Lung microvascular endothelial cell (primary cell): ENCODE data around the gene JPT2. TPM values are rescaled to one million over a fixed set of nuclear protein-coding genes. Genes with fewer than 3 reads are reported as not detected.

Experiments
- DNase-seq, 2 donors: peaks; one replicate each; pipeline versions ENCODE4 v3.0.0 to v3.0.0-alpha.2; 2010; ENCODE audit warnings: low read depth in 2 of 2
- total RNA-seq: library from RNA; depleted of rRNA; stranded (reverse); fragments of >200 nt; gene quantifications from 2 replicates; pipeline ENCODE4 v1.2.1, GENCODE V29; 2014

JPT2 gene
- total RNA-seq: 33.1 and 48.4 TPM in 2 replicates

DNA sequence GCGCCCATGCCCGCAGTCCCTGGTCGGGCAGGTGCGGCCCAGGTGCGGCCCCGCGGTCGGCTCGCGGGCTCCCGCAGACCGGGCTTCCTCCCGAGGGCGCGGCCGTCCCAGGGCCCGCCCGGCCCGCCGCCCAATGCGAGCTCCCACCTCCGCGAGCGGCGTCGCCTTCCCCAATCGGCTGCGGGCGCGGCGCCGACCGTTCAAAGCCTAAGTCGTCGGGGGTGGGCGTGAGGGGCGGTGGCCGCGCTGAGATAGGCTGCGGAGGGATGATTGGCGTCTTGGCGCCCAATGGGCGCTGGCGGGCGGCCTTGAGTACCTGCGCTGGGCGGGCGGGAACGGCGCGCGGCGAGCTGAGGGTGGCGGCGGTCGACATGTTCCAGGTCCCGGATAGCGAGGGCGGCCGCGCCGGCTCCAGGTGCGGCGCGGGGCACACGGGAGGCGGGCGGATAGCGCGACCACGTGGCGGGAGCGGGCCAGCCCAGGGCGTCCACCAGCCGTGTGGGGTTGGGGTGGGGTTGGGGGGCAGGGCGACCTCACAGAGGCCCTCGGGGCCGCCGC lies at the start of gene JPT2:
Gene JPT2, plus strand, starts transcription at position 338 of the 558 bp plus-strand sequence. Its CDS starts 34 bp downstream, at position 372.
- DNase-seq: peak; percentile 97 to 98

GRCh38 chr16:1630450-1631213 lies 47.4 kb upstream of the JPT2 start:
- no peak for DNase-seq

GRCh38 chr16:1631230-1631629 lies 46.8 kb upstream of the JPT2 start:
- DNase-seq: no peak

- DNase-seq: peak in 1 of 2 donors; percentile 12
Observed at GRCh38 chr16:1631931-1632637, 46.0 kb upstream of the JPT2 start.

DNA sequence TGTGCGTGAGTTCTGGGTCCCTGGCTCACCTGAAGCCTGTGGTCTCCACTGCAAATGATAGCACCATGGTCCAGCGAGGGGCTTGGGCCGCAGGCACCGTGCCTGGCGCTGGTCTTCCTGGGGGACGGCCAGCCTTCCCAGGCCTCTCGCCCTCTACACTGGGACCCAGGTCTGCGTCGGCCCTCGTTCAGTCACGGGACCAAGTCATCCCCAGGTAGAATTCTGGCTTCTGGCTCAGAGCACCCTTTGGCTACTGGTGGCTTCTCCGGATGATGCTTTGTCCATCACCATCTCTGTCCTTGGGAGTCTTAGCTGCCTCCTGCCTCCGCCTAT lies 45.5 kb upstream of the JPT2 start:
- no peak for DNase-seq

DNA sequence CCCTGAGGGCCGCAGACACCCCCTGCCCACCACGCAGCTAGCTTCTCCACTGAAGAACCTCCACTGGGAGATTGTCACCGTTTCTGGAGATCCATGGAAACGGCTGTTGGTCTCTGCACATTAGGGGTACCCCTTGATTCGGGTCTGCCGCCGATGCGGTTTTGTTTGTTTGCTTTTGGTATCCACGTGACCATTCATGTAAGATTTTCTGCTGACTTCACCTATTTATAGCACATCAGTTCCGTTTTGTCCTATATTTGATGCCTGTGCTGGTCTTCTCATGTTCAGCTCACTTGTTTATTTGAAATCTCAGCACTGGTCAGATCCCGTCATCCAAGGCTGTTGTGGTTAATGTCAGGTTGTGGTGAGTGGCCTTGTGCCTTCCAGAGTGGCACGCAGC lies 44.8 kb upstream of the JPT2 start:
- no peak for DNase-seq

DNA sequence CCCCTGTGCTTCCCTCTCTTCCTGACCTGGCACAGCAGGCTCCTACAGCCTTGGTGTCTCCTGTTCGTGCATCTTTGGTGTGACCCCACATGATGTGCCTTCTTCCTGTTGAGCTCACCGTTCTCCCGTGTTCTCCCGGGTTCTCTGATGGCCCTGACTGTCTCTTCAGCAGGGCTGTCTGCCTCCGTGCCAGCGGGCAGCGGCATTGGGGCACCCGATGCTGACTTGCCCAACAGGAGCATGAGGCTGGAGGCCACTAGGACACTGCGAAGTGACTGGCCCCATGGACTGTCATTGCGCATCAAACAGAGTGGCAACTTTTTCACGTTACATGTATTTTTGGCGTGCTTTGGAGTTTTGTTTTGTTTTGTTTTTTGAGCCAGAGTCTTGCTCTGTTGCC lies 43.5 kb upstream of the JPT2 start:
- DNase-seq: no peak

- DNase-seq: no peak
Observed at GRCh38 chr16:1635070-1635469, 43.0 kb upstream of the JPT2 start.

DNA sequence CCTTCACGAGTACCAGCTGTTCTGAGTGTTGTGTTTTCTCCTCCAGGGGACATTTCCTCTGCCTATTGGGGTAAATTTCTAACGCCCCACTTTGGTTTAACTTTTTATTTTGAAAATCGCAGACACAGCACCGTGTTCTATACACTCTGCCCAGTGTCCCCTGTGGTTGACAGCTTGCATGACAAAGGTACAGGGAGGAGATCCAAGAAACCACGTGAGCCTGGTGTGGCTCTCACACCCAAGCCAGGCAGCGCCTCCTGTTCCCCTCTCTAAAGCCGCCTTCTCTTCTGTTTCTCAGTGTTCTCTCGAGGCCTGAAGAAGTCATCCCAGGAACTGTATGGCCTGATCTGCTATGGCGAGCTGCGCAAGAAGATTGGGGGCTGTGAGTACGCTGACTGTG lies 40.6 kb upstream of the JPT2 start:
- no peak for DNase-seq

- no peak for DNase-seq
Observed at GRCh38 chr16:1638757-1639156, 39.3 kb upstream of the JPT2 start.

DNA sequence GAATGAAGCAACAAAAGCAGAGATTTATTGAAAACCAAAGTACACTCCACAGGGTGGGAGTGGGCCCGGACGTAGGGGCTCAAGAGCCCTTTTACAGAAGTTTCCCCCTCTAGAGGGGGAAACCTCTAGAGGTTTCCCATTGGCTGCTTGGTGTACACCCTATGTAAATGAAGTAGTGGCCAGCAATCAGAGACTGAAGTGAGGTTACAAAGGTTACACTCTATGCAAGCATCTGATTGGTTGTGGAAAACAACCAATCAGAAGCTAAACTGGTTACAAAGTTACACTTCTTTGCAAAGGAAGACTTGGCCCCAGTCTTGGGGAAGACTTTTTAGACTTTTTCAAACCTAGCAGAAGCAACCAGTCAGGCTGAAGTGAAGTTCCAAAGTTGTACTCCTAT lies 38.8 kb upstream of the JPT2 start:
- DNase-seq: no peak

- peak in 1 of 2 donors; percentile 44 for DNase-seq
Observed at GRCh38 chr16:1639860-1640259, 38.2 kb upstream of the JPT2 start.

GRCh38 chr16:1640261-1640941 lies 37.7 kb upstream of the JPT2 start:
- DNase-seq: peak; percentile 23 to 70

DNA sequence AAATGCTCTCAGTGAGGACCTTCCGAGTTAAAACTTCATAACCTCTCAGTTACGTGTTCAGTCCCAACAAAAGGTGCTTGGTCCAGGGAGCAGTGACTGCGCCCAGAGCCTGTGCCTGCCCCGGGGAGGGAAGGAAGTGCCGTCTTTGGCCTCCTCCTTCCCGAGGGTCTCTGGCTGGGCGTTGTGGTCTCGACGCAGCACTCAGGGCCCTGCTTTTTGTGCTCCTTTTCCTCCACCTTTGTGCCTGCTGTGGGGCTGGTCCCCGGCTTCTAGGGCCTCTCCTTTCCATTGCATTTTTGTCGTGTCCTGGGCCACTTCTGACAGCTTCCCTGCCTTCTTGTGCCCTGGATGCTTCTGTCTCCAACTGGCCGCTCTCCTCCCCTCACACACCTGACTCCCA lies 36.8 kb upstream of the JPT2 start:
- DNase-seq: no peak

DNA sequence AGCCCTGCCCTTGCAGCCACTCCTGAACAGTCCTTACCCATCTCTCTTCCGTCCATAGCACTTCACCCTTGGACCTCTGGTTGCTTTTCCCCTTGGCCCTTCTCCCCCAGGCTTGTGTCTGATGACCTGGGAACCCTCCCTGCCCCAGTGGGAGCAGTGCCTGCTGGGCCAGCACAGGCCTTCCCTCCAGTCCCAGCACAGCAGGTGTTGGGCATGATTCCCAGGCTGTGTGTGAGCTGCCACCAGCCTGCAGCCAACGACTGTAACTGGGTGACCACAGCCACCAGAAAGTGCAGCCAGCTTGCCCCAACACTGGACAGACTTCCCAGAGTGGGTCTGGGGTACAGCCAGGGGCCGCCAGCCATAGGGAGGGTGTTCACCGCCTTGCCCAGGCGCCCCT lies 35.9 kb upstream of the JPT2 start:
- DNase-seq: no peak

DNA sequence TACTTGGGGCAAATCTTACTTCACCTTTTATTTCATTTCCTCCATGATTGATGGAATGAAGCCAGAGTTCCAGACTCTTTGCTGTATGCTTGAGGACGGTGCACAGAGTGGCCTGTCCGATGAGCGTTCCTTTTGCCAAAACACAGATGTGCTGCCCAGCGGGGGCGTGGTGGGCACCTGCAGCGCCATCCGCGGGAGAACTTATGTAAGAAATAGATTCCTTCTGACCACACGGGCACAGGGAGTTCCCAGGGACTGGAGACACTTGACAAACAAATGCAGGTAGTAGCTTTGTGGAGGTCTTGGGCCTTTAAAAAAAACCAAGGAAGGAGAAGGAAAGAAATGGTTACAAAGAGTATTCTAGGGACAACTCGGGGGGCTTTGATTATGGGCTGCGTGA lies 35.3 kb upstream of the JPT2 start:
- no peak for DNase-seq

- no peak for DNase-seq
Observed at GRCh38 chr16:1643521-1643920, 34.6 kb upstream of the JPT2 start.

DNA sequence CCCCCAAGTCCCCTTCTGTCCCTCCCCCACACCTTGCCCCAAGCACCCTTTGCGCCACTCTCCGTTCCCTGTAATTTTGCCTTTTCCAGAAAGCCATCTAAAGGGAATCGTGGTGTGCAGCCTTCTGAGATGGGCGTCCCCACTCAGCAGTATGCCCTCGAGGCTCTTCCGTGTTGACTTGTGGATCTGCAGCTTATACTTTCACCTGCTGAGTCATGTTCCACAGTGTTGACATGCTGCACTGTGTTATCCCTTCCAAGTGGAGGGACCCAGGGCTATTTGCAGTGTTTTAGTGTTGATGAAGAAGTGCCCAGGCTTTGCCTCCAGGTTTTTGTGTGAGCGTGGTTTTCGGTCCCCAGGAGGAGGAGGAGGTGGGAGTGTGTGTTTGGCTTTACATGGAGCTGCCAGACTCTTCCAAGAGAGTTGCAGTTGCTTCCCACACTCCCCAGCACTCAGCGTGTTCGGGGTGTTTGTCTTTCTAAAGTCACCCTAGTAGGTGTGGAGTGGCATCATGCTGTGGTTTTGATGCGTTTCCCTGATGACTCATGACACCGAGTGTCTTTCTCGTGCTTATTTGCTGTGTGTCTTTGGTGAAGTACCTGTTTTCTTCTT lies 32.1 kb upstream of the JPT2 start:
- DNase-seq: peak in 1 of 2 donors; percentile 15

DNA sequence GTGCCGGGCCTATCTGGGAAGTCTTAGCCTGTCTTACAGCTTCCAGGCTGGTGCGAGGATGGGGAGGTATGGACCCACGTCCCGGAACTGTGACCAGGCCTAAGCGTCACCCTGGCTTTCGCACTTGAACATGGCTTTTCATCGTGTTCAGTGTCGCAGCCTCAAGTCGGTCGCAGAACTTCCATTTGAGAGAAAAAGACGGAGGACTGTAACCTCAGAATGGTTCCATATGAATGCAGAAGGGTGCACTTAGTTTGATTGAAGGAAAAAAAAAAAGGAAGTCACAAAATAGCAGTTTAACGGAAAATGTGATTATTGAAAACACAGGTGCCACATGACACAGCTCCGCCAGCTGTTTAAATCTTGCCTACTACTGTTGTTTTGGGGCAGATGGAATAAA lies 30.2 kb upstream of the JPT2 start:
- no peak for DNase-seq

- DNase-seq: no peak
Observed at GRCh38 chr16:1650131-1650530, 27.9 kb upstream of the JPT2 start.

GRCh38 chr16:1651094-1651973 lies 26.7 kb upstream of the JPT2 start:
- peak in 1 of 2 donors; percentile 28 for DNase-seq
